HEK293T (cell line): ENCODE data around the gene SETD6.

Experiments used
- BHLHE40 ChIP-seq: fragments of 450-650 bp; IDR thresholded peaks from 2 replicates; pipeline ENCODE4 v1.6.1; 2016; ENCODE audit warnings: mild to moderate bottlenecking, moderate library complexity, borderline replicate concordance
- CTBP1 ChIP-seq: fragments of 450-650 bp; IDR thresholded peaks from 2 replicates; pipeline ENCODE4 v1.6.1; 2016; ENCODE audit warnings: borderline replicate concordance
- ELF4 ChIP-seq: fragments of 450-650 bp; IDR thresholded peaks from 2 replicates; pipeline ENCODE4 v1.6.1; 2017; ENCODE audit warnings: antibody characterized with exemption
- FOXA1 ChIP-seq: fragments of 450-650 bp; IDR thresholded peaks from 2 replicates; pipeline ENCODE4 v1.6.1; 2016; ENCODE audit warnings: mild to moderate bottlenecking
- FOXM1 ChIP-seq: fragments of 450-650 bp; IDR thresholded peaks from 2 replicates; pipeline ENCODE4 v1.6.1; 2017; ENCODE audit warnings: mild to moderate bottlenecking, borderline replicate concordance
- HDGF ChIP-seq: fragments of 450-650 bp; IDR thresholded peaks from 2 replicates; pipeline ENCODE4 v1.6.1; 2017; ENCODE audit warnings: antibody characterized with exemption, borderline replicate concordance
- L3MBTL2 ChIP-seq: fragments of 450-650 bp; conservative IDR thresholded peaks from 2 replicates; pipeline ENCODE4 v1.6.1; 2016; ENCODE audit warnings: mild to moderate bottlenecking
- NFRKB ChIP-seq: fragments of 450-650 bp; IDR thresholded peaks from 2 replicates; pipeline ENCODE4 v1.6.1; 2016; ENCODE audit warnings: mild to moderate bottlenecking, moderate library complexity
- PKNOX1 ChIP-seq: fragments of 450-650 bp; IDR thresholded peaks from 2 replicates; pipeline ENCODE4 v1.6.1; 2016
- SP1 ChIP-seq: fragments of 450-650 bp; IDR thresholded peaks from 2 replicates; pipeline ENCODE4 v1.6.1; 2017
- SUZ12 ChIP-seq: fragments of 450-650 bp; IDR thresholded peaks from 2 replicates; pipeline ENCODE4 v1.6.1; 2016; ENCODE audit warnings: mild to moderate bottlenecking
- TARDBP ChIP-seq: fragments of 450-650 bp; IDR thresholded peaks from 2 replicates; pipeline ENCODE4 v1.6.1; 2016
- ZNF384 ChIP-seq: fragments of 450-650 bp; IDR thresholded peaks from 2 replicates; pipeline ENCODE4 v1.6.1; 2016

DNA sequence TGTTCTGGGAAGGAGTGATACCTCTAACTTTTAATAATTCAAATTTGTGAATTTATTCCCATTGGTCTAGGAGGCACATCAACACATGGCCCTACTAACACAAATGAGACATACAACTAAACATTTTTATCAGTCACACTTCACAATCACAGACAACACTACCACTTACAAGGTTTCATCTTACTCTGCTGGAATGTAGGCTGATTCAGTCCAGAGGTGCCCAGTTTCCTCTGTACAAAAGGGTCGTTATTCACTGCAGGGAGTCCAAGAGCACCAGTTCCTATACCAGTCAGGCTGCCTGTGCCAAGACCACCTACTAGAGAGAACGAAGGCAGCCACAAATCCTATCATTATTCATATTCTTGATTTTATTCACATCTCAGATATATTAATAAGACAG is 41.4 kb downstream of the SETD6 start:
- no peak for TF ChIP-seq ZNF384
- TF ChIP-seq FOXM1: no peak
- no peak for TF ChIP-seq BHLHE40
- TF ChIP-seq HDGF: no peak
- TF ChIP-seq NFRKB: no peak
- no peak for TF ChIP-seq TARDBP
- no peak for TF ChIP-seq CTBP1
- TF ChIP-seq ELF4: no peak
- TF ChIP-seq L3MBTL2: no peak
- TF ChIP-seq SUZ12: no peak
- no peak for TF ChIP-seq SP1
- no peak for TF ChIP-seq PKNOX1
- no peak for TF ChIP-seq FOXA1
